ENCODE data around the gene GFER.
"Not testable (repeated sequence)": the region's sequence is repeated elsewhere in the genome, so short reads cannot be mapped to it uniquely, and the experiment has no call there.

The GFER gene

DNA sequence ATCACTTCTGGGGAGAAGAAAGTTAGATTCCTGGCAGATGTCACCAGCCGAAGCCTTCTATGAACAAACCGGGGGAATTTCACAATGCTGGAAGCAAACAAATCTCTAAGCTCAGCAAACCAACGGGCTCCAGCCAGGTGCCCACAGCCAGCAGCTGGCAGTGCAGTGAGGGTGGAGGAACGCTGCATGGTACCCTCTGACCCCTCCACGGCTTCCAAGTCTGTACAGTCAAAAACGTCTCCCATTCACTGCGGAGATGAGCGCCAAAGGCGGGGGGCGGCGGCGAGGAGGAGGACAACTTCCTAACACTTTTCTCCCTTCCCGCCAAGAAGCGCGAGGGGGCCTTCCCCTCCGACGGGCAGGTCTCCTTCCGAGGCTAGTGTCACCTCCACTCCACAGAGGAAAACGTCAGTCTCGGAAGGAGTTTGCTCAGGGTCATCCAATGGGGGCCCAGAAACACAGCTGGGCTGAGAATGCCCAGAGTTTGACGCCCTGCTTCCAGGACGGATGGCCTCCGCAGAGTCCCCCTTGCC, 24.7 kb downstream of the GFER start:
- DNase-seq: peak; percentile 53

DNA sequence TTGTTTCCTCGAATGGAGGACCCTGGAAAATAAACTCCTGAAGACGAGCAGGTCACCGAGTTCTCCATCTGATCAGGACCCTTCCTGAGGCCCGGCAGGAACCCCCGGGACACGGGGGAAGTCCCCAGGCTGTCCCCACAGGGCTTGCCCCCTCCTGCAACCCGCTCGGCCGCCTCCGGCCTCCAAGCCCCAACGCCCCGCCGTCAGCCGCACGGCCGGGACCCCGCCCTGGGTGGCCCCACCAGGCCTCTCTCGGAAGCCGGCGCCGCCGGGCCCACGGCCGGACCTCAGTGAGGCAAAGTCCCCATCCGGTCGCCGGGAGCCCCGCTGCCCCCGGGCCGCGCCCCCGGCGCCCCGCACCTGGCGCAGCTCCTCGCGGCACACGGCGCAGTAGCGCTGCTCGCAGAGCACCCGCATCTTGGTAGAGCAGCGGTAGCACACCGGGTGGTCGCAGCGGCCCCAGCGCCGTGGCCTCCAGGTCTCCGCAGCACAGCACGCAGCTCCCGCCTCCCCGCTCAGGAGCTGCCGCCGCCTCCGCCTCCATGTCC, 25.2 kb downstream of the GFER start:
- DNase-seq: no peak

DNA sequence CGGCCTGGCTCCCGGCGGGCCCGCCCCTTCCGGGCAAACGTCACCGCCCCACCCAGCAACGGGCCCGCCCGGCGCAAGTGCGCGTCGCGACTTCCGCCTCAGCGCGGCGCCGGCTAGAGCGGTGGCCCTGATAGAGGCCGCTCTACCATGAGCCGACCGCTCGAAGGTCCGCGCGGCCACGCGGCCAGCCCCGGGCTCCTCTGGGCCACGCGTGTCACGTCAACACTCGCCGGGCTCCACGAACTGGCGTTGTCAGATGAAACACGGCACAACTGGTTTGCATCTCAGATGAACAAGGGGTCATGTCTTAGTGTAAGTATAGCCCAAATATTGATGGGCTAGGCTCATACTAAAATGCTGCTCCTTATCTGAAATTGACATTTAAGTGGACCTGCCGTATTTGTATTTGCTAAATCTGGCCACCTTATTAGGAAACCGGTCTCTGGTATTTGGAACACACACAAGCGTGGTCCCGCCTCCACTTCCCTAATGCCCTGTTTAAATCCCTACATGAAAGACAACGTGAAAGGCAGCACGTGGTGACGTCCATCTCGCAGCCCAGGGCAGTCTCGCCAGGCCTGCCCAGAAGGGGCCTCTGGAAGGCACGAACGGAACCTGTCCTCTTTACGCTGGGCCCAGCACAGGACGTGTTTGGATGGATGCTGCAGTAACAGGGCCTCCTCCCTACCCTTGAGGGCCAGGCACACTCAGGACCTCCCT, 26.0 kb downstream of the GFER start, which contains the start of gene ZNF598:
ZNF598 (minus strand) TSS at position 31 of the 720 bp plus-strand sequence.
- DNase-seq: peak; percentile 91

DNA sequence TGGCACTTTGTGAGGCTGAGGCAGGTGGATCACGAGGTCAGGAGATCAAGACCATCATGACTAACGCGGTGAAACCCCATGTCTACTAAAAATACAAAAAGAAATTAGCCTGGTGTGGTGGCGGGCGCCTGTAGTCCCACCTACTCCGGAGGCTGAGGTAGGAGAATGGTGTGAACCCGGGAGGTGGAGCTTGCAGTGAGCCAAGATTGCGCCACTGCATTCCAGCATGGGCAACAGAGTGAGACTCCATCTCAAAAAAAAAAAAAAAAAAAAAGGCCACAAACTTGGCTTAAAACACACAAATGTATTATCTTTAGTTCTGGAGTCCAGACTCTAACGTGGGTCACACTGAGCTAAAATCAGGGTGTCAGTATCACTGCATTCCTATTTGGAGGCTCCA, 27.7 kb downstream of the GFER start:
- DNase-seq: not testable (repeated sequence)

DNA sequence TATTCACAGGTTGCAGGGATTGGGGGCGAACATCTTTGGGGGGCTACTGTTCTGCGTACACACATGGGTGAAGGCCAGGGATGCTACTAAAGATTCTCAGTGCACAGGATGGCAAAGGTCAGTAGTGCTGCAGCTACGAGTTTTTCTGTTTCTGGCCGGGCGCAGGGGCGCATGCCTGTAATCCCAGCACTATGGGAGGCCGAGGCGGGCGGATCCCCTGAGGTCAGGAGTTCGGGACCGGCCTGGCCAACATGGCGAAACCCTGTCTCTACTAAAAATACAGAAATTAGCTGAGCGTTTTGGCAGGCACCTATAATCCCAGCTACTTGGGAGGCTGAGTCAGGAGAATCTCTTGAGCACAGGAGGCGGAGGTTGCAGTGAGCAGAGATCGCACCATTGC, 29.5 kb downstream of the GFER start:
- DNase-seq: no peak

DNA sequence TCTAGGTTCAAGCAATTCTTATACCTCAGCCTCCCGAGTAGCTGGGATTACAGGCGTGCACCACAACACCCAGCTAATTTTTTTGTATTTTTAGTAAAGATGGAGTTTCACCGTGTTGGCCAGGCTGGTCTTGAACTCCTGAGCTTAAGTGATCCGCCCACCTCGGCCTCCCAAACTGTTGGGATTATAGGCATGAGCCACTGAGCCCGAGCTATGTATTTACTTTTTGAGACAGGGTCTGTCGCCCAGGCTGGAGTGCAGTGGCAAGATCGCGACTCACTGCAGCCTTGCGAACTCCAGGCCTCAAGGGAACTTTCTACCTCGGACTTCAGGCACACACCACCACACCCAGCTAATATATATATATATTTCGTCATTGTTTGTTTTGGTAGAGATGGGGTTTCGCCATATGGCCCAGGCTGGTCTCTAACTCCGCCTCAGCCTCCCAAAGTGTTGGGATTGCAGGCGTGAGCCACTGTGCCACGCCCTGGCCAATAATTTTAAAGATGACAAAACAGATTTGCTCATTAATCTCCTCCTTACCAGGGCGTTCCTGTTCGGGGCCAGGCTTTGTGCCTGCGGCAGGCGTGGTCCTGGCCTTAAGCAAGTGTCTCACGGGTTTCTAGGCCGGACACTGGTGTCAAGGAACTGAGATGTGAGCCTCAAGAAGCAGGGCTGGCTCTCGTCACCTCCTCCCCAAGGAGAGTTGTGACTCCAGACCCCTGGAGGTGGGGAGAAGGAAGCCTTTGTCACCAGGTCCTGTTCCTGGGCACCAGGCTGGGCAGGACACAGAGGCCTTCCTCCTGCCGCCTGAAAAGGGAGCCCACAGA, 31.3 kb downstream of the GFER start:
- DNase-seq: peak; percentile 92

DNA sequence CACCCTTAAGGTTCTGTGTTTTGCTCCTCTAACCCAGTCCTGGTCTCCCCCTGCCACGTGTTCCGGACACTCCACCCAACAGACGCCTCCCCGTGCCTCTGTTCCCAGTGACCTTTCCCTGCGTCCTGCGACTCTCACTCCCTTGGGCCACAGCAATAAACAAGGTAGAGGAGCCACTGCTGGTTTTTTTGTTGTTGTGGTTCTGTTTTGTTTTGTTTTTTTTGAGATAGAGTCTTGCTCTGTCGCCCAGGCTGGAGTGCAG, 31.9 kb downstream of the GFER start:
- no peak for DNase-seq

DNA sequence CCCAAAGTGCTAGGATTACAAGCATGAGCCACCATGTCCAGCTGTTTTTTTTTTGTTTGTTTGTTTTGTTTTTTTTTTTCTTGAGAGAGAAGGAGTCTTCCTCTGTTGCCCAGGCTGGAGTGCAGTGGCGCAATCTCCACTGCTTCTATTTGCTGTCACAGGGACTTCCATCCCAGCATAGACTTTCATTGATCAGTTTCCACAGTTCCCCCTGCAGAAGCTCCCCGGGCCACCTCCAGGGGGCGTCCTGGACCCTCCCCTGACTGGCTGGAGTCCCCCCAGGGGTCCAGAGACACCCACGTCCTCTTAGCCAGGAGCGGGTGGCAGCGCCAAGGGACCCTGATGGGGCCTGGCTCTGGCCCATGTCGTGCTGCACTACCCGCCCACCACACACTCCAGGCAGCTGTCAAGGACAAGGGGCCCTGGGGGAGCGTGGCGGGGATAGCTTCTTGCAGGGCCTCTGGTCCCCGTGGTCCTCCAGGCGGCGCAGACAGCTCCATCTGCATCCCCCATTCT, 32.5 kb downstream of the GFER start:
- DNase-seq: peak; percentile 63

DNA sequence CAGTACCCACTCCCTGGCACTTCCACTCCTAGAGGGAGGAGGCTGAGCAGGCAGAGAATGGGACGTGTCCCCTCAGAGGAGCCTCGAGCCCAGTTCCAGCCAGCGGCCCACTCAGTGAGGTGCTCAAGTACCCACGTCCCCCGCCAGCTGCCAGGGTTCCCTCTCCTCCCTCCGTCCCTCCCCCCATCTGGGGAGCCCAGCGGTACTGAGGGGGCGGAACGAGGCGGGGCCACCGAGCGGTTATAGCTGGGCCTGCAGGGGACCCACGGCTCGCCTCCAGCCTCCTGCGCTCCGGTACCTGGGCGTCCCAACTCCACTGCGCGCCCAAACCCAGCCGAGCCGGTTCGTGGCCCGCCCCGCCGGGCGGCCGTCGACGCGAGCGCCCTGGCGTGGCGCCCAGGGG, 35.5 kb downstream of the GFER start, which contains the start of gene NPW:
NPW (plus strand) TSS at position 268 of the 403 bp plus-strand sequence.
- peak; percentile 78 for DNase-seq

DNA sequence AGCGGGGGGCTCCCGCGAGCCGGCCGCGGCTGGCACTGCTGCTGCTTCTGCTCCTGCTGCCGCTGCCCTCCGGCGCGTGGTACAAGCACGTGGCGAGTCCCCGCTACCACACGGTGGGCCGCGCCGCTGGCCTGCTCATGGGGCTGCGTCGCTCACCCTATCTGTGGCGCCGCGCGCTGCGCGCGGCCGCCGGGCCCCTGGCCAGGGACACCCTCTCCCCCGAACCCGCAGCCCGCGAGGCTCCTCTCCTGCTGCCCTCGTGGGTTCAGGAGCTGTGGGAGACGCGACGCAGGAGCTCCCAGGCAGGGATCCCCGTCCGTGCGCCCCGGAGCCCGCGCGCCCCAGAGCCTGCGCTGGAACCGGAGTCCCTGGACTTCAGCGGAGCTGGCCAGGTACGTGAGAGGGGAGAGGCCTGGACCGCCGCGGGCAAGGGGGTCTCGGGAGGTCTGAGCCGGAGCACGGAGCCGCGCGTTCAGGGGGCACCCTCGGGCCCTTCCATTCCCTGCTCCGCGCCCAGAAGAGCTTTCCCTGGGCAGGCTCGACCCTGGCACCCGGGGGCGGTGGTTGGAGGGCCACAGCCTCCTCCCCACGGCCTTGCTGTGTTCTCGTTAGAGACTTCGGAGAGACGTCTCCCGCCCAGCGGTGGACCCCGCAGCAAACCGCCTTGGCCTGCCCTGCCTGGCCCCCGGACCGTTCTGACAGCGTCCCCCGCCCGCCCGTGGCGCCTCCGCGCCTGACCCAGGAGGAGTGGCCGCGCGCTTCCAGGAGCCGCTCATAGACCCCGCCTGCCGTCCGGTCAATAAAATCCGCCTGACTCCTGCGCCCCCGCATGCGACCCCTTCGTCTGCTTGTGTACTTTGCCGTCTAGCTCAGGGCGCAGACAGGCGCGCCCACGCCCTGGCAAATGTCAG, 36.2 kb downstream of the GFER start:
- peak; percentile 55 for DNase-seq

DNA sequence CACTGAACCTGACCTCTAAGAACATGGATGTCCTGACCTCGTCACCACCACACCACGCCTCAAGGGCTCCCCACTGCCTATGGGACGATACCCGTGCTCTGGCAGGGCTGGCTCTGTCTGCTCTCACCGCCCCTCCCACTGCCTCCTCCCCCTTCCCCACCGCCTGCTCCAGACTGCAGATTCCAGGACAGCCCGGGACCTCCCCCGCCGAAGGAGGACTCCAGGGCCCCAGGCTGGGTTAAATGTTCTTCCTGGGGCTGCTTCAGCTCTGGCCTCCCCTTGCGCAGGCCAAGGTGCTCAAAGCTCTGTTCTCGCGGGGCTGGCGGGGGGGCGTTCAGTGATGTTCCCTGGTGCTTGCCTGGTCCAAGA, 38.7 kb downstream of the GFER start:
- no peak for DNase-seq

DNA sequence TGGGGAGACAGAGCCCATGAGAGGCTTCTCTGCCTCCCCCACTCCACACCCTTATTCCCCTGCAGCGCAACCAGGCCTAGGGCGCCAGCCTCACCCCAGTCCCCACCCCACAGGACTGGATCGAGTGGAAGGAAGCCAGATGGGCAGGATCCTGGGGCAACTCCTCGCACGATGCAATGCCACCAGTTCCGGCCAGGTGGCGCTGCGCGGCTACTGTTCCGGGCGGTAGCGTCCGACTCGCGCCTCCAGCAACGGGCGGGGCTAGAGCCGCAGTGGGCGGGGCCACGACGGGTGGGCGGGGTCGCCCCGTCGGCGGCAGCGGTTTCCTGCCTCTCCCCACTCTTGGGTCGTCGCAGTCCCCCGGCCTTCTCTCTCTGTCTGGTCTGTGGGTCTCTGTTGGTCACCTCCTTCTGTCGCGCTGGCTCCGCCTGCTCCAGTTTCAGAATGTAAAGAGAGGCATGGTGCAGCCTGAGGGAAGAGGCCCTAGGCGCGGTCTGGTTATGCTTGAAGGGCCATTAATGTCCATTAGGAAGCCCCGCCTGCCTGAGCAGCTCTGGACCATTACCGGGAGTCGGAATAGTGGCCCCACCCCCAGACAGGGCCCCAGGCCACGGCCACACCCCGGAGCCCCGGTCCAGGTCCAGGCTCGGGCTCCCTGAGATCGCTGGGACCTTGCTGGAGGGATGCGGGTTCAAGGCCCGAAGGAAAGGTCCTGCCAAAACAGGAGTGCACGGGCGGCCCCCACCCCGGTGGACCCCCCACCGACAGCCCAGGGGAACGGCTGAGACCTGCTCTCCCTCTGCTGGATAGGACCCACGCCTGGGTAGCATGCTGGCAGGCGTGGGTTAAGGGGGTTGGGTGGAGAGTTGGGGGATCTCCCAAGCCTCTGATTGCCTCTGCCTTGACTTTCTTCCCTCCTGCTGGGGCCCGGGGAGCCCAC, 39.4 kb downstream of the GFER start:
- peak; percentile 94 for DNase-seq

DNA sequence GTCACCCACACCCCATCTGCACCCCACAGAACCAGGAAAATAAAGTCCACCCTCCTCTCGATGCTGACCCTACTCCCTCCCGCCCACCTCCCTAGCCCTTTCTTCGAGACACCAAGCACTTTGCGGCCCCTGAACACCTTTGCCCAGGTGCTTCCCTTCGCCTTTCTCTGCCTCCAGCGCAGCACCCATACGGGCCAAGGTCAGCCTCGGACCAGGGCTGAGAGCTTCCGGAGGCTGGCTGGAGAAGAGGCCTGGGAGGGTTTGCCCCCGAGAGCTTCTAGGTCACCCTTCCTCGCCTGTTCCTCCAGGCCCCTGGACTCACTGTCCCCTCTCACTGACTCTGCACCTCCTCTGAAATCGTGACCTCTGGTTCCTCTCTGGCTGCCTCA, 40.0 kb downstream of the GFER start:
- DNase-seq: no peak

DNA sequence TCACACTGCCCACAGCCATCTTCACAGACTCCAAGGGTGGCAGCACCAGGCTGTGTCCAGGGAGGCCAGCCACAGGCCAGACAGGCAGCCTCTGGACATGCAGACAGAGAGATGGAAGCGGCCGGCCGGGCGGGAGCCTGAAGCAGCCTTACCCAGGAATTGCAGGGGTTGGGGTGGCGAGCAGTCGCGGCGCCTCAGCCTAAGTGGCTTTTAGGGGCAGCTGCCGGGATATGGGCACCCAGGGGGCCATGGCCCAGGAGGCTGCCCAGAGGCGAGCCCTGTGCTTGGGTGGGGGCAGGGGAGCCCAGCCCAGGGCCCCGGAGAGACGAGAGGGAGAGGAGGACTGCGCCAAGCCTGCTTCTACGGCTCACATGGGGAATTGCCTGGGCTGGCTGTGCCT, 41.3 kb downstream of the GFER start:
- DNase-seq: no peak

DNA sequence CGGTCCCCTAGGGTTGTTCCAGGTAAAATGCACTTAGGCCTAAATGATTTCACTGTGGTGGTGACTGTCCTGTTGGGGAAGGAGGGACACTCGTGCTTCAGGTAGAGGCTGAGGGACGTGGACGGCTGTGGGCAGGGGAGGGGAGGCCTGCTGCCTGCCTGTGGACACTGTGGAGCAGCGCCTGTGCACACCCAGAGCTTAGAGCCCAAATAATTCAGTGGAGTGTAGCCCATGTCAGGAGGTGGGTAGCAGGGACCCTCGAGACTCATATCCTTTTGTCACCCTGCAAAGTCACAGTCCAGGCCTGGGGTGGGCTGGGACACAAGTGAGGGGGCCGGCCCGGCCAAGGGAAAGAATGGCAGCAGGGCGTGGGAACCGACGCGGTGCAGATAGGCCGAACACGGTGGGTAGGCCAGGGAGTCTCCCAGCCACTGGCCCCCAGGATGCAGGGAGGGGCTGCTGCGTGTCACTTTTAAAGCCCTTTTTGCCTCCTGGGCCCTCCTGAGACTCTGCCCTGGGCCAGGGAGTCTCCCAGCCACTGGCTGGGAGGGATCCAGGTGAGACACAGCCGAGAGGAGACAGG, 42.0 kb downstream of the GFER start:
- no peak for DNase-seq

DNA sequence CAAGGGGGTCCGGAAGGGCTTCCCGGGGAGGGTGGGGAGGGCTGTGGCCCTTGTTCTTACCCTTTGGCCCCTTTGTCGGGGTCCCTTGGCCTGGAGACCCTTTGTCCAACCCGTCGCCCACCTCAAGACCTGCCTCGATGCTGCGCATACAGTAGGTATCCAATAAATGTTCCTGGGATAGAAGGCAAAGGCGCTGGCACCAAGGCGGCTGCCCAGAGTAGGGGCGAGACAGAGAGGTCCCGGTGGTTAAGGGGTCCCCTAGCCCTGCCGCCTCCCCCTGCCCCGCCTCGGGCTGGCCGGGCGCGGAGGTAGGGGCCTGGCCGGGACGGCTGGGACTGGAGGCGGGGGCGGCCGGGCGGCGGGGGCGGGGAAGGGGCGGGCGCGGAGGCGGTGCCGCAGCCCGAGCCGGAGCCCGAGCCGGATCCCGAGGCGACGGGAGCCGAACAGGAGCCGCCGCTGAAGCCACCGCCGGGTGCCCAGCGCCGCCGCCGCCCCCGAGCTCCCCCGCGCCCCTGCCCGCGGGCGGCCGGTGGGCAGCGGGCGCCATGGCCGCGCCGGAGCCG, 42.5 kb downstream of the GFER start, which contains the start of gene NHERF2:
NHERF2 (plus strand) TSS at position 442 of the 563 bp plus-strand sequence; CDS start at position 546, 104 bp downstream.
- peak; percentile 42 for DNase-seq

DNA sequence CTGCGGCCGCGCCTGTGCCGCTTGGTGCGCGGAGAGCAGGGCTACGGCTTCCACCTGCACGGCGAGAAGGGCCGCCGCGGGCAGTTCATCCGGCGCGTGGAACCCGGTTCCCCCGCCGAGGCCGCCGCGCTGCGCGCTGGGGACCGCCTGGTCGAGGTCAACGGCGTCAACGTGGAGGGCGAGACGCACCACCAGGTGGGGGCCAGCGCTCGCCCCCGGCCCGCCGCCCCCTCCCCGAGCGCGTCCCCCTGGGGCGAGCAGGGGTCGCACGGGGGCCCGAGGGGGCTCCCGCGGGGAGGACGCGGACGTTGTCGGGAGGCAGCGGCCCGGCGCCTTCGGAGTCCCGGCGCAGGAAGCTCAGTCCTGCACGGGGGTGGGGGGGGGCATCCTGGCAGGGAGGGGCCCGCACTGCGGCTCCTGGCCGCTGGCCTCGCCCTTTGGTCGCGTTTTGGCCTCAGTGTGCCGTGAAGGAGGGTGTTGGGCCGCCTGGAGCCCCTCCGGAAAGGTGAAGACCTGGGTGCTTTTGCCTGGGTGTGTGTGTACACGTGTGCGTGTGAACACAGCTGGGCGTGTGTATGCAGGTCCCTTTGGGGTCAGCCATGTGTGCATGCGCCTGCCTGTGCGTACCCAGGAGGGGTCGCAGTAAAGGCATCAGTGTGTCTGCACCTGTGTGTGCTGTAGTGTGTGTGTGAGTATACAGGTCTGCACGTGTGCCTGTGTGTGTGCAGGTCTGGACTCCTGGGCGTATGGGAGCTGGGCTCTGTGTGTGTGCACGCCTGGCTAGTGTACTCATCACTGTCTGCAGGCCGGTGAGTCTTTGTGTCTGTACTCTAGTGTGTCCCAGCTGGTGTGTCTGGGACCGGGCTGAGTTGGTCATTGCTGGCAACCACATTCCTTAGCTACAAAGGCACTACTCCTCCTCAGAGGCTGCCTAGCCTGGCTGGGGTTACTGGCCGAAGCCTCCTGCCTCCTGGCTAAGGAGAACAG, 43.3 kb downstream of the GFER start:
- peak; percentile 56 for DNase-seq

DNA sequence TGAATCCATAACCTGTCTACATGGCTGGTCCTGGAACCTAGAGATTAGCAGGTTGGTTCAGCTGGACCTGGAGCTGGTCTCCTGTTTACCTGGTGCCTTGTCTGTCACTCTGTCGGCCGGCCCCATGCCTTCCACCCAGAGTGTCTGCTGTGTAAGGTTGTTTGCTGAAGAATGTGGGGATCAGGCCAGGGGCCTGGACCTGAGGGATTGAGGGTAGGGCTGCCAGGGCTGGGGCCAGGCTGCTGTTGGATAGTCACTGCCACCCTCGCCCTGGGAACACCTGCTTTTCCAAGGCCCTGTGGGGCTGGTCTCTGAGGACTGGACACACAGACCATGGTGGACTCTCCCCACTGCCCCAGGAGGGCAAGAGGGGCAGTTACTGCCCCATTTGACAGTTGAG, 44.2 kb downstream of the GFER start:
- DNase-seq: no peak

DNA sequence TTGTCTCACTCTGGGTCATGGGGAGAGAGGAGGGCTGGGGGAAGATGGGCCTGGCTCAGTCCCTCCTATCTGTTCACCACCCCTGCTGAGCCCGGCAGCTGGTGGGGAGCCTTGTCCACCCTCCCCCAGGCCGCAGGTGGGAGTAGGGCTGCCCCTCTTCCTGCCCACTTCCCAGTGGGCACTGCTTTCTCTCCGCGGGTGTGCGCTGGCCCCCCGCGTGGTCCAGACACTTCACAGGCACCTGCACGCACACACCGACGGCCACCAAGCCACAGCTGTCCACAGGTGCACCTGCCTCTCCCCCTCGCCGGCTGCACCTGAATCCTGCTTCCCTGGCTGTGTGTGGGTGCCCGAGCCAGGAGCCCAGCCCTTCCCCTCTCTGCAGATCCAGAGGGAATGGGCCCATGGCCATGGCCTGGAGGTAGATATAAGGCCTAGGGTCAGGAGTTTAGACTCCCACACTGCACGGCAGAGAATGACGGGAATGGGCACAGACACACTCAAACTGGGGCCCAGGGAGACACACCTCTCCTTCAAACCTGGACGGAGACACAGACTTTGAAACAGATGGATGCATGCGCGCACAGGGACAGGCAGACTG, 44.7 kb downstream of the GFER start:
- DNase-seq: no peak

Data from NCI-H82 (cell line).